CD4-positive, alpha-beta T cell treated with Interleukin-17A for 1 hour (primary cell): ENCODE data around the gene MCCC1.
"Not testable (repeated sequence)": the region's sequence is repeated elsewhere in the genome, so short reads cannot be mapped to it uniquely, and the experiment has no call there.

Source experiments
- DNase-seq: peaks from one replicate; pipeline ENCODE4 v3.0.0-alpha.2; 2020

MCCC1 gene

DNA sequence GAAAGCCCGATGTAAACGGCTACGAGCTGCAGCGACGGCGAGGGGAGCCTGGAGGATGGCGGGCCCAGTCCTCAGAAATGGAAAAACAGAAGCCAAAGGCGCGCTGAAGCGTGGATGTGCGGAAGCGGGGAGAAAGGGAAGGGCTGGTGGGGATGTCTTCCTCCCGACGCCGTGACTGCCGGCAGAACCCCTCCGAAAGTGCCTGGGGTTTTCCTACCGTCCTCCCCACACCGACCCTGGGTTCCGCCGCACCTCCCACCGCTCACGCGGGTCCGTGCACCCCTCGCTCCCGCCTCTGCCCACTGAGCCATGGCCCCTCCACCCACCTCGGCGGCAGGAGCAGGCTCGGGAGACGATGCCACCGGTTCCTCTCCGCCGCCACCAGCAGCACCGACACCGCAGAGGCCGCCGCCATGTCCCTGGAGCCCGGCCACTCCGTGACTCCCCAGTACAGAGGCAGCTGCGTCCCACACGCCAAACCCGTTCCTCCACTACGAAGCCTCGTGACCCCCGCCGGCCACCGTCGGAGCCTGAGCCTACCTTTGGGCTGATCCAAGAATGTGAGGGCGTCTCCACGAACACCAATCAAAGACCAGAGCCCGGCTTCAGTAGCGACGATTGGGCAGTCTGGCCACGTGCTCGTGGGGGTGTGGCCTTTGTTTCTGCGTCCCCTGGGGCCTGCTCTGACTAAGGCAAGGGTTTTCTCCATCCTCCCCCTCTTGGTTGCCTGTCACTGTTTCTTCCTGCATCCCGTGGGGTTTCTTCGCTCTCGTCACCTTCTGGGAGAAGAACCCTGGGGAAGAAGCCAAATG, at the start of gene MCCC1:
Gene MCCC1, minus strand, starts transcription at position 471 of the 812 bp plus-strand sequence. Its CDS starts 56 bp downstream, at position 415.
- DNase-seq: peak; percentile 98

DNA sequence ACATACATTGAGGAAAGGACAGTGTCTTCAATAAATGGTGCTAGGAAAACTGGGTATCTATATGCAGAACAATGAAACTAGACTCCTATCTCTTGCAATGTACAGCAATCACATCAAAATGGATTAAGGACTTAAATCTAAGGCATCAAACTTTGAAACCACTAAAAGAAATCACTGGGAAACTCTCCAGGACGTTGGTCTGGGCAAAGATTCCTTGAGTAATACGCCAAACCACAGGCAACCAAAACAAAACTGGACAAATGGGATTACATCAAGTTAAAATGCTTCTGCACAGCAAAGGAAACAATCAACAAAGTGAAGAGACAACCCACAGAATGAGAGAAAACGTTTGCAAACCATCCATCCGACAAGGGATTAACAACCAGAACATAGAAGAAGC, 48.8 kb upstream of the MCCC1 start:
- DNase-seq: no peak

DNA sequence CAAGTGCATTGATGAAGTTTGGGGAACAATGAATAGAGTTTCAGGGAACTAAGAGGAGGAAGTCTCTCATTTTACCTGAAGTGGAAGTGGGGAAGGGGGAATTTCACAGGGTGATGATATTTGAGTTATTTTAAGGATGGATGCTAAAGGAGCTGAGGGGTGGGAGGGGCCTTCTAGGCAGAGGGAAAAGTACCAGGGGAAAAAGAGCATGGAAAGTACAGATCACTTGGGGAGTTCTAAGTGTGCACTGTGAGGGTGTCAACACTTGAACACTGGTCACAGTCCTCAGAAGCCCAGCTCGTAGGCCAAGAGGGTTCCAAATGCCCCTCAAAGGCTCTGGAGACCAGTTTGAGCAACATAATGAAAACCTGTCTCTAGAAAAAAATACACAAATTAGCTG, 45.1 kb upstream of the MCCC1 start:
- no peak for DNase-seq

DNA sequence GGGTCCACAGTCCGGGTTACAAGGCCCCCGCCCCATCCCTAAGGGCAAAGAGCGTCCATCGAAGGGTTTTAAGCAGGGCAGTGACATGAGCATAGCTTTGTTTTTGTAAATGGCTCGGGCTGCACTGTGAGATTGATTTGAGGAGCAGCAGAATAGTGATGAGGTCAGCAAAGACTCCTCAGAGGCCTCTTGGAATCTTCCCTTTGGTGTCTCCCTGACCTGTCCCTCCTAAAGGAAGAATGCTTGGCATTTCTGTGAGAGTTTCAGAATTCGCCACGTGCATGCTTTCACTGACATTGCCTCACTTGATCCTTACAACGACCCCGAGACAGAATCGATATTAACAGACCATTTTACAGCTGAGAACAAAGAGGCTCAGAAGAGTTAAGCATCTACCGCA, 42.9 kb upstream of the MCCC1 start:
- no peak for DNase-seq

DNA sequence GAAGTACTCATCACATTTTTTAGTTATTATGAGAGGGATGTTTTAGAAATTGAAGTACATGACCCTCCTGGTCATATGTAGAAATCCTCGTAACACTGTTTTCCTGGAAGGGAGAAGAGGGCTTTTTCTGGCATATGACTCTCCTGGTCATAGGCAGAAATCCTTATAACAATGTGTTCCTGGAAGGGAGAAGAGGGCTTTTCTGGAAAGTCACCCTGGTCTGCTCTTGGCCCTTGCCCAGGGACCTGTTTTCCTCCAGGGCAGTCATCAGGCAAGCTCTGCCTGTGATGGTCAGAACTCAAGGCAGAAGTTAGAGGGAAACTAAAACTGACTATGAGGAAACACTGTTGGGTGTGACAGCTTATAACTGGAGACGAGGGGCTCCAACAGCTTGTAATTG, 35.5 kb upstream of the MCCC1 start:
- no peak for DNase-seq

DNA sequence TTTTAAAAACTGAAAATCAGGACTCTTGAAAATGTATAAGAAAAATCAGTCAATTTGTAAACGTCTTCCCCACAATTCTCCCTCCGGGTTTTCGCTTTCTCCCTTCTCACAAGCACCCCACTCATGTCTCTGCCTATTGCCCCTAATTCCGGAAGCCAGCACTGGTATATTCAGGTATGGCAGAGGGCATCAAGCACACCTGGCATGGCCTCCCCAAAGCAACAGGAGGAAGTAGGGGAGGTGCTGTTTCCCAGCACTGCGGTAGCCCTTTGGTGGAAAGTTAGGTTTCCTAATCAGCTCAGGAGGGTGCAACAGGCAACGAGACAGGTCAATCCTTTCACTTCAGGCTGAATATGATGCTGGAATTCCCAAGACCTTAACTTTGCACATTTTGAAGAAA, 33.1 kb upstream of the MCCC1 start:
- DNase-seq: no peak

DNA sequence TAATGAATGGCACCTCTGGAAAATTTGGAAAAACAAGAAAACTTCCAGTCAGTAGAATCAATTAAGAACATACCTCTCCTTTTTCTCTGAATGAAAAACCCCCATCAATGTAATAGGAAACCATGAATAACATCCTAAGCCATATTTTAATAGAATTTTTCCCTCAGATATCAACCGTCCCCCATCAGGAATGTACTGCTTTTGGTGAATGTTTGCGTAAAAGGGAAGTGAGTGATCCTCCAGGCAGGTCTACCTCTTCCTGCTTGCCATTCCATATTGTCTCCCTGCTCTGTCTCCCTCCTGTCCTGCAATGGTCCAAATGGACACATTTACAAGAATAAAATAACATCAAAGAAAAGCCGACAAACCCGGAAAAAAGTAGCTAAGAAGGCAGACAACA, 32.4 kb upstream of the MCCC1 start:
- DNase-seq: no peak

DNA sequence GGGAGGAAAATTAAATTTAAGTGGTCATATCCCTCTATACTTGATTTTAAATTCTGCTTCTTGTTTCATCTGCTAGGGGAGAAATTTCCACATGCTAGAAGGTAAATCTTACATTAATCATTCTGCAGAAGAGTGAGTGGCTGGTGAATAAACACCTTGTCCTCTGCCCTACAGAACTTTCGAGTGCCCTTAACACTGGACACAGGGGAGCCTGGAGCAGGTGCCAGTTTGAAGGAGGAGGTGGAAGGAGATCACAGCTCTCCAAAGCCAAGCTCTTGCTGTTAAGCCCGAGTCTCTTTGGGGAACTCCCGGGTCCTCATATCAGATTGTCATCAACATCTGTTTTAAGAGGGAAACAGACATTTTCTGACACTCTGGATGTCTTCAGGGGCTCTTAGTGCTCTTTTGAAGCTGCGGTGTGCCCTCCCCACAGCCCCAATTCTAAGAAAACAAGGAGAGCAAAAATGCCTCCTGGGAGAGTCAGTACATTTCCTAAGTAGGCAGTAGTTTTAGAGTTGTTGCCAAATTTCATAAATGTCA, 32.0 kb upstream of the MCCC1 start:
- DNase-seq: no peak

DNA sequence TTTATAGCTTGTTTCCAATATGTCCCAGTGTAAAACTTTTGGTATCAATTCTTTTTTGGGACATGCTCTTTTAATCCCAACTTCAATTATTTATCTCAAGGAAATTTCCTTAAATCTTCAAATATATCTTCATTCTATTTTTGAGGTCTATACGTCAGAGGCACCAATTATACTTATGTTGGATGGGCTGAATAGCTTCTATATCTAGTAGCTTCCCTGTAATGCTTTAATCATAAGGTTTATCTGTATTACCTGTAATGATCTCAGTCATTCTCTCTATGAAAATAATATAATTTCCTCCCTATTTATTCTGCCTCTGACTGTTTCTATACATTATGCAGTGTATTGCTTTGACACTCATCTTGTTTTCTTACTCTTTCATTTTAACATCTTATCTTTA, 29.9 kb upstream of the MCCC1 start:
- DNase-seq: no peak

DNA sequence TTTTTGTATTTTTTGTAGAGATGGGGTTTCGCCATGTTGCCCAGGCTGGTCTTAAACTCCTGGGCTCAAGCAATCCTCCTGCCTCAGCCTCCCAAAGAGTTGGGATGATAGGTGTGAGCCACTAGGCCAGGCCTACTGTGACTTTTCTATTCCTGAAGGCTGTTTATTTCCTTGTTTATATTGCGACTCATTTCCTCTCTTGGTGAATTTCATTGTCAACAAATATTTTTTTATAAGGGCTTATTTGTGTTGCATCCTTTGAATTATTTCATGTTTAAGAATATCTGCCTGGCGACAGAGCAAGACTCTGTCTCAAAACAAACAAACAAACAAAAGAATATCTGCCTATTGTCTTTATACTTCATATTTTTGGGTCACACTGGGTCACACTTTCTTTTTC, 29.4 kb upstream of the MCCC1 start:
- DNase-seq: no peak

DNA sequence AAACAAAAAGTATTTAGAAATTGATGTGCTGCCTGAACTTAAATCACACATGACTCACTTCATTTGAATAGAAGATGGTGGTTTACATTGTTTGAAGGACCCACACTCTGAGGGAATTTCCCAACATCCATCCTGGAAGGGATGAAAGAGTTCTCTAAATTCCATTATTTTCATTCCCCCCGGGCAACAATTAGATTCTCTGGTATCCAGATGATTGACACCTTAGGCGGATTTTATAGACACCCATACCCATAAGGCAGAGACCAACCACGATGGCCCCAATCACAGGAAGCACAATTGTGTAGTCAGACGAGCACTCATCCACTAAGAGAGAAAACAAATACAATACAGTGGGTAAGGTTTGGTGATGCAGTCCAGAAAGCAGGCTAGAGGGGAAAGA, 24.6 kb upstream of the MCCC1 start:
- DNase-seq: no peak

DNA sequence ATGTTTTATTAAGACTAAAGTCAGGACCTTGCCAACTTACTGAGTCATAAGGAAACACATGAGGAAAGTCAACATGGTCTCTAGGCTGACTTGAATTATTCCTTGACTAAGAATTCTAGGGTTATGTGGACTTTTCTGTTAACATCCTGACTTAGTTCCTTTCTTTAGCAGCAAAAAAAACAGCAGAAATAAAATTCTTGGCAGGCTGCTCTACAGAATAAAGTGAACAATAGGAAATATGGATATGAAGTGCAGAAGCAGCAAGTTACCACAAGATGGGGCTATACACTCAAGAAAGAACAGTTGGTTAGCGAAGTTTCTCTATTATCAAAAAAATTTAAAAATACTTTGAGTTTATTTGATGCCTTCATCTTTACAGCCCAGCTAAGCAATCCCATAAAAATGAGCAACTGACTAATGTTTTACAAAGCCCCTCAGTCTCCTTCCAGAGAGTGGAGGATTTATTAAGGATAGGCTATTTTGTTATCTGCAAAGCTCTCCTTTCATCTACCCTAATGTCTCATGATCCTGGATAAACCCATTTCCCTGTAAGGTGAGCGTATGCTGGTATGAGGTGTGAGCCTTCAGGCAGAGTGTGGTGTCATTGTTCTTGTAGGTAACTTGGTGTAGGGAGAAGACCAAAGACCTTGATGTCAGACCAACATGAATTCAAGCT, 23.1 kb upstream of the MCCC1 start:
- DNase-seq: peak; percentile 64

DNA sequence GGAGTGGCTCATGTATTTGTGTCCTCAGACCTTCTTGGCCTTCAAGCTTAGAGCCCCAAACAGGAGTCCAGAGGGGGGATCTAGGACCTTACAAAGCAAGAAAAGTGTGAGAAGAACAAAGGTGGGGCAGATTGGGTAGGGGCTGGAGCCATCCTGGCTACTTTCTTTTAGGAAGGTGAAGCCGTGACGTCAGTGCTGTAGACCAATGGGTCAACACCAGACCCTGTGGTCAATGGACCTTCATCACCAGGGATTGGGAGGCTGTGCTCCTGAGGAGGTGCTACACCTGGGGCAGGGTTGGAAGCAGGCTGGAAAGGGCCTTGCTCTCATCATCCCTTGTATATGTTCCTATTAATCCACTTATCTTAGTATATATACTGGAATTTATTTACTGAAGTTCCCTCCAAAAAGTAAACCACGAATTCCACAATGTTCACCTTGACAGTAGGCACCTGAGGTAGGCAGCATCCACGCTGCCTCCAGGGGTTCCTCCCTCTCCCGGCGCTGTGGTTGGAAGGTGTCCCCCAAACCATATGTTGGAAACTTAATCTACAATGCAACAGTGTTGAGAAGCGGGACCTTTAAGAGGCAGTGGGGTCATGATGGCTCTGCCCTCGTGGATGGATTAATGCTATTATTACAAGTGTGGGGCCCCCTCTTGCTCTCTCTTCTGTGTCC, 21.4 kb upstream of the MCCC1 start:
- DNase-seq: no peak

DNA sequence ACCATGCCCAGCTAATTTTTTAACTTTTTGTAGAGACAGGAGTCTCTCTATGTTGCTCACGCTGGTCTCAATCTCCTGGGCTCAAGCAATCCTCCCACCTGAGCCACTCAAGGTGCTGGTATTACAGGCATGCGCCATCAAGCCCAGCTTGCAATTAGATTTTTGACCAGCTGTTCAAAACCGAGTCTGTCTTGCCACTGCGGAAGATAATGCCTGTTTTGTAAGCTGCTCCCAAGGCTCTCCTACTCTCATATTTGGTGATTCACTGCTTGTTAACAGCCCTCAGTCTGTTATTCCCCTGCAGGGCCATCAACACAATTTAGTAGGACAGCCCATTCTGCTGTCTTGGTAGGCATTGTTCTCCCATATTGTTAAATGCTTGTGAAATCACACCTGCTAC, 17.8 kb upstream of the MCCC1 start:
- DNase-seq: no peak

DNA sequence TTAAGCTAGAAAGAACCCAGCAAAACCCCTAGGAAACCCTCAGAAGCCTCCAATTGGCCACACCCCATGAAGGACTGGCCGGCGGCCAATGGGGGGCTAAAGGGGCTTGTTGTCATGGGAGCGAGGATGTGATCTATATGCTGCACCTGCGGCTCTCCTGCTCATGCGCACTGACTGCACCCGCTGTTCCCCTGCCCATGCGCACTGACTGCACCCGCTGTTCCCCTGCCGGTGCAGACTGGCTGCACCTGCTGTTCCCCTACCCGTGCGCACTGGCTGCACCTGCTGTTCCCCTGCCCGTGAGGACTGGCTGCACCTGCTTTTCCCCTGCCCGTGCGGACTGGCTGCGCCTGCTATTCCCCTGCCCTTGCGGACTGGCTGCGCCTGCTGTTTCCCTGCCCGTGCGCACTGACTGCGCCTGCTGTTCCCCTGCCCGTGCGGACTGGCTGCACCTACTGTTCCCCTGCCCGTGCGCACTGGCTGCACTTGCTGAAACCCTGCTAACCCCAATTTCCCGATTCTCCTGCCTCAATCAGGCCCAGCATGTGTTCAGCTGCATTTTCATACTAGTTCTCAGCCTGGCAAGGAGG, 16.8 kb upstream of the MCCC1 start:
- peak; percentile 65 for DNase-seq

DNA sequence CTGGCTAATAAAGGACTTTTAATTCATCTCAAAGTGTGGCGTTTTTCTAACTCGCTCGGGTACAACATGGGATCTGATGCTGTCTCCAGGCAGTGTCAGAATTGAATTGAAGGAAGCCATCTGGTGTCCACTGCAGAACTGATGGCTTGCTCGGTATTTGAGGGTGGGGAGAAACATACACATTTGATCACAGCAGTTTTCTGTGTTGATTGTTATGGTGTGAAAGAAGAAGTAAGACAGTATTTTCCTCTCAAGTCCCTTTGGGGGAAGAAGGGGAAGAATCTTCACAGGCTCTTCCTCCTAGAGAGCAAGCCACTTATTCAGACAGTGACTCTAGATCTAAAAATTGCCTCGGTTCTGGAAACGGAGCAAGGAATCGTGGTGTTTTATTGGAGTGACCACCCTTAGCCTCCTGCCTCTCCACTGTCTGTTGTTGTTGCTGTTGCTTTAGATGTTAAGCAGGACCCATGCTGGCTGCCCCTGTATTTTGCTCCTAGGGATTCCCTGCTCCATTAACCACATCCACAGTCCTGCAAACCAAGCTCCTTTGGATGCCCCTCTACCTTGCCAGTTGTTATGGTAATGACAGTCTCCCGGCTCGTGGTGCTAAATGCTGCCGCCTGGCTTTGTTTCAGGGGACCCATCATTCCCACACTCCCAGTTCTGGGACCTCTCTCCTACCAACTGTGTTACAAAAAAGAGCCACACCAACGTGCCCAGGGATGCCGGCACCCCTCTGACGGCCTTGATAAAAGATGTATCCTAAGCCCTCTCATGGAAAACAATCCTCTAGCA, 15.3 kb upstream of the MCCC1 start:
- no peak for DNase-seq

DNA sequence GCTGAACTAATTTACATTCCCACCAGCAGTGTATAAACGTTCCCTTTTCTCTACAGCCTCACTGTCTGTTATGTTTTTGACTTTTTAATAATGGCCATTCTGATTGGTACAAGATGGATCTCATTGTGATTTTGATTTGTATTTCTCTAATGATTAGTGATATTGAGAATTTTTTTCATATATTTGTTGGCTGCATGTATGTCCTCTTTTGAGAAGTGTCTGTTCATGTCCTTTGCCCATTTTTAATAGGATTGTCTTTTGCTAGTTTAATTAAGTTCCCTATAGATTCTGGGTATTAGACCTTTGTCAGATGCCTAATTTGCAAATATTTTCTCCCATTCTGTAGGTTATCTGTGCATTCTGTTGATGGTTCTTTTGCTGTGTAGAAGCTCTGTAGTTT, 10.6 kb upstream of the MCCC1 start:
- not testable (repeated sequence) for DNase-seq

DNA sequence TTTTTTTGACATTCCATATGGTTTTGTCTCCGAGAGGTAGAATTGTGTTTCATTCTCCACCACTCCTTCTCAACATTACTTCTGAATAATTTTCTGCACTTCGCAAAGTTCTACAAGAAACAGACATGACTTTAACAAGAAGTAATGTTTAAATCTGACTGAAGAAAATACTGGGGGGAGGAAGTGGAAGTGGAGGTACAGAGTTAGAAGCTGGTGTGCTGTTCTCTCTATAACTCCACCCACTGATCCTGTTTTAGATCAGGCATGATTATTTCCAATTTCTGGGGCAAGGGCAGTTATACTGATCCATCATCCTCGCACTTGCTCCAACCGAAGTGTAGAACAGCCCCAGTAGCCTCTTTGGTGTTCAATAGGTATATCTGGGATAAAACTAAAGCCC, 9.2 kb upstream of the MCCC1 start:
- DNase-seq: no peak

DNA sequence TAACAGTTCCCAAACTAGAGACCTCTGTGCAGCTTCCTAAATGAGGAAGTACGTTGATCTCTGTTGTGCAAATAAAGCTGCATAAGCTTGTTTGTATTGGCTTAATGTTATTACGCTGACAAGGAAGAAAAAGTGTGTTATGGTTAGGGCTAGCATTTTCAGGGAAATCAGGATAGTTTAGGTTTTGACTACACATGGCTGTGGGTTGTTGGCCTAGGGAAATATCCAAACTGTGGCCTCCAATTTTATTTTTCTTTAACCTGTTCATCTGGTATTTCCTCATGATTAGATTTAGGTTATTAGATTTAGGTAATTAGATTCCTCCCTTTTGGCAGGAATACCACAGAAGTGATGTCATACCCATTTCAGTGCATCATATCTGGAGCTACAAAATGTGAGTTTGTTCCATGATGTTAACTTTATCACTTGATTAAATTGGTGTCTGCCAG, 8.7 kb upstream of the MCCC1 start:
- DNase-seq: no peak

DNA sequence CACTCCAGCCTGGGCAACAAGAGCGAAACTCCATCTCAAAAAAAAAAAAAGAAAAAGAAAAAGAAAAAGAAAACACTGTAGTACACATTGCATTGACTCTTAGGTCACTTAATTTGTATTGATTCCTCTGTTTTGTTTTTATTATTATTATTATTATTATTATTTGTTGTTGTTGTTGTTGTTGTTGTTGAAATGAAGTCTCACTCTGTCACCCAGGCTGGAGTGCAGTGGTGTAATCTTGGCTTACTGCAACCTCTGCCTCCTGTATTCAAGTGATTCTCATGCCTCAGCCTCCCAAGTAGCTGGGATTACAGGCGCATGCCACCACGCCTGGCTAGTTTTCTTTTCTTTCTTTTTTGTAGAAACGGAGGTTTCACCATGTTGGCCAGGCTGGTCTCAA, 8.1 kb upstream of the MCCC1 start:
- not testable (repeated sequence) for DNase-seq

DNA sequence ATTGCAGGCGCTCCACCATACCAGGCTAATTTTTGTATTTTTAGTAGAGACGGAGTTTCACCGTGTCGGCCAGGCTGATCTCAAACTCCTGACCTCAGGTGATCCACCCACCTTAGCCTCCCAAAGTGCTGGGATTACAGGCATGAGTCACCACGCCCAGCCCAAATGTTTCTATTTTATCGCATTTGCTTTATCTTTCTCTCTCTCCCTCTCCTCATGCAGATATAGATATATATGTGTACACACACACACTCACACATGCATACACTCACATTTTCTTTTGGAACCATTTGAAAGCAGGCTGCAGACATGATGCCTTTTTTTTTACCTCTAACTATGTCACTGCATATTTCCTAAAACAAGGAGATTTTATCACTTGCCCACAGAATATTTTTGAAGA, 7.3 kb upstream of the MCCC1 start:
- no peak for DNase-seq

DNA sequence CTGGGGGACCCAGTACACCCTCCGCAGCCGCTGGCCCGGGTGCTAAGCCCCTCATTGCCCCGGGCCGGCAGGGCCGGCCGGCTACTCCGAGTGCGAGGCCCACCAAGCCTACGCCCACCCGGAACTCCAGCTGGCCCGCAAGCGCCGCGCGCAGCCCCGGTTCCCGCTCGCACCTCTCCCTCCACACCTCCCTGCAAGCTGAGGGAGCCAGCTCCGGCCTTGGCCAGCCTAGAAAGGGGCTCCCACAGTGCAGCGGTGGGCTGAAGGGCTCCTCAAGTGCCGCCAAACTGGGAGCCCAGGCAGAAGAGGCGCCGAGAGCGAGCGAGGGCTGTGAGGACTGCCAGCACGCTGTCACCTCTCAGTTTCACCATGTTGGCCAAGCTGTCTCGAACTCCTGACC, 4.7 kb upstream of the MCCC1 start:
- not testable (repeated sequence) for DNase-seq
